Neural progenitor cell (in vitro differentiated cells): ENCODE data around the gene MAP2K1.

Experiments
- CTCF ChIP-seq: fragments of 200-600 bp; sonication (generic); IDR thresholded peaks from 2 replicates; pipeline ENCODE4 v1.5.1; 2017; ENCODE audit warnings: antibody characterized with exemption, mild to moderate bottlenecking
- EZH2 ChIP-seq: fragments of 200-600 bp; sonication (generic); IDR thresholded peaks from 2 replicates; pipeline ENCODE4 v1.6.1; 2017; ENCODE audit warnings: antibody characterized with exemption, mild to moderate bottlenecking, moderate library complexity
- EZH2phosphoT487 ChIP-seq: fragments of 200-600 bp; sonication (generic); IDR thresholded peaks from 2 replicates; pipeline ENCODE4 v1.6.1; 2017; ENCODE audit warnings: antibody characterized with exemption

GRCh38 chr15:66504563-66505429 is 118.1 kb downstream of the MAP2K1 start, which contains the start of the genes RPL4 and ZWILCH:
- TF ChIP-seq EZH2phosphoT487 = no peak
- no peak for TF ChIP-seq CTCF
- no peak for TF ChIP-seq EZH2
